Measurements from ENCODE around the gene CFAP299.
A peak's percentile ranks its signal among the peaks of the same experiment; 100 is the strongest.

The CFAP299 gene

DNA sequence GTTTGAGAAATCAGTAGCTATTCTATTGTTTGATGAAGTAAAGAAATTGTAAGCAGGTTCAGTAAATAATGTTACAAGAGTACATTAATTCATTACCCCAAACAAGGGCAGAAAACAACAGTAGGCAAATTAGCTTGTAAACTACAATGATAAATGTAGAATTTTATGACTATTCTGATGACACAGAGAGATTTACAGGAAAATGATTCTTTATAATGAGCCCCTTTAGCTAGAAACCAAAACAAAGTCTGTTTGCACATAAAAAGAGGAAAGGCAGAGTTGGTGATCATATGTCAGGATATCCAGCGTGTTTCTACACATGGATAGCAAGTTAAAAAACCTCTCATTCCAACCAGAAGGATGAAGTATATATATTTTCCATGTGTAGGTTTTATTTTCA, 204.8 kb downstream of the CFAP299 start:
- H3K27me3 ChIP-seq (ENCODE audit: insufficient read depth, low read length) = no peaks in the 10 kb centered on the region
- H3K9me3 ChIP-seq (ENCODE audit: low read length) = no peaks in the 10 kb centered on the region
- no peaks in the 10 kb centered on the region for H3K36me3 ChIP-seq (ENCODE audit: insufficient read depth, low read length)
- no peaks in the 10 kb centered on the region for H4K20me1 ChIP-seq (ENCODE audit: insufficient read depth, low read length)
- H3K4me1 ChIP-seq (ENCODE audit: insufficient read depth, low read length, severe bottlenecking) = peaks cover 47% of the 10 kb centered on the region
- peak overlapping the region; percentile 38; the same call in 1 of the 2 replicates for H3K9ac ChIP-seq (ENCODE audit: low read length)
- no peaks in the 10 kb centered on the region for H3K9me2 ChIP-seq (ENCODE audit: low read depth, low read length)
- H3K4me3 ChIP-seq (ENCODE audit: low read depth, low read length, poor library complexity, severe bottlenecking) = no peak overlapping the region
- H3K27ac ChIP-seq (ENCODE audit: low read depth, low read length, poor library complexity, severe bottlenecking) = peak overlapping the region; percentile 74
- peak overlapping the region; percentile 26; the same call in 1 of the 2 replicates for H3K4me2 ChIP-seq (ENCODE audit: low read length)
- H3F3A ChIP-seq (ENCODE audit: insufficient read depth, low read length) = no peaks in the 10 kb centered on the region
- TF ChIP-seq EZH2 (IDR thresholded peaks at IDR 0.05; ENCODE audit: borderline replicate concordance, low read length) (no peak), CTCF (IDR thresholded peaks at IDR 0.05; ENCODE audit: low read length) (no peak)
- H2AFZ ChIP-seq (ENCODE audit: low read length) = no peak overlapping the region
- H3K79me2 ChIP-seq (ENCODE audit: insufficient read depth, low read length) = no peaks in the 10 kb centered on the region

DNA sequence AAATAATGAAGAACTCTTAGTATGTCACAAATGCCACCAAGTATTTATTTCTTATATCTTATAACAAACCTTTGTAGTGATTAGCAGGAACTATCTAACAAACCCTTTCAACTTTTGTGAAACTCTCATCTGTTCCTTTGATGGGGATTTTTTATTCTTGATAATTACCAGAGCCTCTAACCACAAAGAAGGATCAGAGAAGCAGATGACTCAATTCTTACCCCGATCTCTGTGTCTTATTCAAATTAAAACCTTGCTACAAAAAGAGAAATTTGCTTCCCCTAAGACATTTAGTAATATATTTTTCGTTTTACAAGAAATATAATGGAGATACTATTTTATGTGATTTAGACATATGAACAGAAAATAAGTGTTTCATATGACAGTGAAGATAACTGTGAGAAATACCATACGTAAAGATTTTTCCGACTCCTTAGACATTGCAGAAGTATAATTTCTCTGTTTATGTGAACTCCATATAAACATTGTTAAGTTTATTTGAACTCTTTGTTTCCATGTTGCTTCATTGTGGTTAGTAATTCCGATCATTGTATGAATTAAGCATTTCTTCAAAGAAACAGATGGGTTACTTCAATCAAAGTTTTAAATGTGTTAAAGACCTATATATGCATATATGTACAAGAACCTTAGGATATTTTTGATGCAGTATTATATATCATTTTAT, 205.4 kb downstream of the CFAP299 start:
- Histone ChIP-seq H3K4me3 (ENCODE audit: low read depth, low read length, poor library complexity, severe bottlenecking) (no peak overlapping the region), H3K36me3 (ENCODE audit: insufficient read depth, low read length) (no peaks in the 10 kb centered on the region), H3K4me1 (ENCODE audit: insufficient read depth, low read length, severe bottlenecking) (peaks cover 47% of the 10 kb centered on the region), H3K9me2 (ENCODE audit: low read depth, low read length) (no peaks in the 10 kb centered on the region), H3K79me2 (ENCODE audit: insufficient read depth, low read length) (no peaks in the 10 kb centered on the region), H2AFZ (ENCODE audit: low read length) (no peak overlapping the region), H3K4me2 (ENCODE audit: low read length) (peak overlapping the region; percentile 26; the same call in 1 of the 2 replicates), H3K9ac (ENCODE audit: low read length) (peak overlapping the region; percentile 38; the same call in 1 of the 2 replicates), H3K27me3 (ENCODE audit: insufficient read depth, low read length) (no peaks in the 10 kb centered on the region), H3K27ac (ENCODE audit: low read depth, low read length, poor library complexity, severe bottlenecking) (peak overlapping the region; percentile 74), H4K20me1 (ENCODE audit: insufficient read depth, low read length) (no peaks in the 10 kb centered on the region), H3F3A (ENCODE audit: insufficient read depth, low read length) (no peaks in the 10 kb centered on the region), H3K9me3 (ENCODE audit: low read length) (no peaks in the 10 kb centered on the region)
- TF ChIP-seq EZH2 (IDR thresholded peaks at IDR 0.05; ENCODE audit: borderline replicate concordance, low read length) (no peak), CTCF (IDR thresholded peaks at IDR 0.05; ENCODE audit: low read length) (no peak)

- H2AFZ ChIP-seq (ENCODE audit: low read length) = no peak overlapping the region
- no peak overlapping the region for H3K4me3 ChIP-seq (ENCODE audit: low read depth, low read length, poor library complexity, severe bottlenecking)
- H4K20me1 ChIP-seq (ENCODE audit: insufficient read depth, low read length) = no peaks in the 10 kb centered on the region
- H3K9me2 ChIP-seq (ENCODE audit: low read depth, low read length) = no peaks in the 10 kb centered on the region
- H3K9ac ChIP-seq (ENCODE audit: low read length) = no peak overlapping the region
- no peaks in the 10 kb centered on the region for H3F3A ChIP-seq (ENCODE audit: insufficient read depth, low read length)
- H3K4me1 ChIP-seq (ENCODE audit: insufficient read depth, low read length, severe bottlenecking) = peaks cover 47% of the 10 kb centered on the region
- no peaks in the 10 kb centered on the region for H3K27me3 ChIP-seq (ENCODE audit: insufficient read depth, low read length)
- peak overlapping the region; percentile 74 for H3K27ac ChIP-seq (ENCODE audit: low read depth, low read length, poor library complexity, severe bottlenecking)
- TF ChIP-seq EZH2 (IDR thresholded peaks at IDR 0.05; ENCODE audit: borderline replicate concordance, low read length) (no peak), CTCF (IDR thresholded peaks at IDR 0.05; ENCODE audit: low read length) (no peak)
- no peaks in the 10 kb centered on the region for H3K79me2 ChIP-seq (ENCODE audit: insufficient read depth, low read length)
- H3K4me2 ChIP-seq (ENCODE audit: low read length) = no peak overlapping the region
- no peaks in the 10 kb centered on the region for H3K9me3 ChIP-seq (ENCODE audit: low read length)
- no peaks in the 10 kb centered on the region for H3K36me3 ChIP-seq (ENCODE audit: insufficient read depth, low read length)
Observed at GRCh38 chr4:80542747-80543146, 207.2 kb downstream of the CFAP299 start.
